Fibroblast of lung (primary cell): ENCODE data around the gene SECISBP2L. TPM values are rescaled to one million over a fixed set of nuclear protein-coding genes. Genes with fewer than 3 reads are reported as not detected.
A peak's percentile ranks its signal among the peaks of the same experiment; 100 is the strongest.

ENCODE experiments used
- DNase-seq, 2 donors: peaks; one replicate each; pipeline versions ENCODE4 v3.0.0 to v3.0.0-alpha.2; 2010; ENCODE audit warnings: low read depth in 2 of 2
- H2AFZ ChIP-seq: 2 replicates; pipeline ENCODE4 v1.5.1; 2012; ENCODE audit warnings: low read length, control low read depth, inconsistent platforms
- H3K27ac ChIP-seq: 2 replicates; pipeline ENCODE4 v1.5.1; 2011; ENCODE audit warnings: low read length, control low read depth; ENCODE audit not compliant: insufficient read depth
- H3K27me3 ChIP-seq: 2 replicates; pipeline ENCODE4 v1.5.1; 2011; ENCODE audit warnings: mild to moderate bottlenecking, low read length; ENCODE audit not compliant: control insufficient read depth, insufficient read depth
- H3K36me3 ChIP-seq: 2 replicates; pipeline ENCODE4 v1.5.1; 2011; ENCODE audit warnings: low read length; ENCODE audit not compliant: control insufficient read depth, insufficient read depth
- H3K4me1 ChIP-seq: 2 replicates; pipeline ENCODE4 v1.5.1; 2011; ENCODE audit warnings: low read length; ENCODE audit not compliant: control insufficient read depth, insufficient read depth; ENCODE audit errors: extremely low read depth
- H3K4me2 ChIP-seq: 2 replicates; pipeline ENCODE4 v1.5.1; 2011; ENCODE audit warnings: low read length, control low read depth; ENCODE audit not compliant: insufficient read depth; ENCODE audit errors: extremely low read depth
- H3K4me3 ChIP-seq, 4 experiments: fragments of 200-600 bp in 1 of 4; sonication (generic) in 1 of 4; replicated peaks in 1 of 4; 2 replicates each; pipeline ENCODE4 v1.5.1; 2011 to 2016; ENCODE audit warnings: low read length in 4 of 4, low read depth in 3 of 4, mild to moderate bottlenecking in 3 of 4, control low read depth in 2 of 4, inconsistent platforms in 1 of 4, mixed read lengths in 1 of 4; ENCODE audit not compliant: insufficient read depth in 1 of 4; ENCODE audit errors: control extremely low read depth in 1 of 4
- H3K79me2 ChIP-seq: 2 replicates; pipeline ENCODE4 v1.5.1; 2012; ENCODE audit warnings: mild to moderate bottlenecking, low read length, inconsistent platforms; ENCODE audit not compliant: control insufficient read depth, insufficient read depth
- H3K9ac ChIP-seq: 2 replicates; pipeline ENCODE4 v1.5.1; 2011; ENCODE audit warnings: mild to moderate bottlenecking, low read length, control low read depth; ENCODE audit not compliant: insufficient read depth
- H3K9me3 ChIP-seq: 2 replicates; pipeline ENCODE4 v1.5.1; 2012; ENCODE audit warnings: low read depth, low read length; ENCODE audit not compliant: control insufficient read depth, insufficient read depth
- H4K20me1 ChIP-seq: 2 replicates; pipeline ENCODE4 v1.5.1; 2011; ENCODE audit warnings: low read length; ENCODE audit not compliant: control insufficient read depth, insufficient read depth; ENCODE audit errors: extremely low read depth
- CTCF ChIP-seq, 2 donors: IDR thresholded peaks in 1 of 2; conservative IDR thresholded peaks in 1 of 2; 1 replicate in 1 of 2; 2 replicates in 1 of 2; pipeline ENCODE4 v1.5.1; 2011 to 2012; ENCODE audit warnings: low read length in 2 of 2, control low read depth in 1 of 2, inconsistent platforms in 1 of 2, low read depth in 1 of 2, mild to moderate bottlenecking in 1 of 2
- EZH2 ChIP-seq: IDR thresholded peaks from 2 replicates; pipeline ENCODE4 v1.5.1; 2012; ENCODE audit warnings: low read length, control low read depth, mild to moderate bottlenecking; ENCODE audit errors: missing control alignments
- polyA plus RNA-seq, 2 donors: library from polyadenylated mRNA; depleted of rRNA in 1 of 2; stranded (reverse) in 1 of 2; unstranded in 1 of 2; fragments of >200 nt; gene quantifications; 2 replicates each; pipeline ENCODE4 v1.2.1, GENCODE V29; 2011 to 2012; ENCODE audit warnings: missing spikeins in 1 of 2
- total RNA-seq: library from RNA; depleted of rRNA; stranded (reverse); fragments of >200 nt; gene quantifications from 2 replicates; pipeline ENCODE4 v1.2.1, GENCODE V29; 2014

Gene SECISBP2L
- total and polyA plus RNA-seq, 2 donors (not counting 1 experiment from before 2014, with no cell fraction given) = 25.7 to 44.3 TPM

DNA sequence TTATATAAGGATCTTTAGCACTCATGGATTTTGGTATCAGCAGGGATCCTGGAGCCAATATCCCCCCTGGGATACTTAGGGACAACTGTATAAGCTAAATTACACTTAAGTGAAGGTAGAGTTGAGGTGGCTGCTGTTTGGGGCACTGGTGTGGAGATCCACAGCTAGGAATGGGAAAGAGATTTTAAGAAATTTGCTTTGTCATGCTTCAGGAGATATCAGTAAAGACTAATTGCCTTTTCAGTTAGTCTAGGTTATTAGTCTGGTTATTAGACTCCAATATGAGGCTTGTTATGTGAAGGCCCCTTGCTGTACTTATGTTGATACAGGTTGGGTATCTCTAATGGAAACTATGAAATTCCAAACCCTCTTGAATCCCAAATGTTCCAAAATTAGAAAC lies 1.2 kb upstream of the SECISBP2L start:
- Histone ChIP-seq H3K36me3 (no peaks in the 10 kb centered on the region), H3K79me2 (peaks cover 37% of the 10 kb centered on the region), H3K9ac (no peak overlapping the region), H3K9me3 (no peaks in the 10 kb centered on the region), H3K4me3 (no peak overlapping the region), H3K27me3 (no peaks in the 10 kb centered on the region), H2AFZ (peak overlapping the region; percentile 36), H4K20me1 (no peaks in the 10 kb centered on the region), H3K4me2 (no peak overlapping the region), H3K27ac (no peak overlapping the region), H3K4me1 (no peaks in the 10 kb centered on the region)
- DNase-seq = no peak
- TF ChIP-seq CTCF (conservative IDR thresholded peaks at IDR 0.05 in 1 of 2, IDR thresholded peaks at IDR 0.05 in 1 of 2; ENCODE audit: low read depth in 1 of 2, low read length in 2 of 2) = no peak
- TF ChIP-seq EZH2 = no peak

GRCh38 chr15:49045751-49046219 lies 461 bp downstream of the SECISBP2L start:
- Histone ChIP-seq H4K20me1 (no peaks in the 10 kb centered on the region), H3K4me1 (no peaks in the 10 kb centered on the region), H3K4me2 (peak overlapping the region; percentile 82), H3K9ac (peak overlapping the region; percentile 84), H2AFZ (peak overlapping the region; percentile 68), H3K4me3 (peak overlapping the region; percentile 85 to 93 (median 89)), H3K36me3 (no peaks in the 10 kb centered on the region), H3K27ac (peak overlapping the region; percentile 75), H3K9me3 (no peaks in the 10 kb centered on the region), H3K79me2 (peaks cover 48% of the 10 kb centered on the region), H3K27me3 (no peaks in the 10 kb centered on the region)
- TF ChIP-seq CTCF (conservative IDR thresholded peaks at IDR 0.05 in 1 of 2, IDR thresholded peaks at IDR 0.05 in 1 of 2; ENCODE audit: low read depth in 1 of 2, low read length in 2 of 2) (no peak), EZH2 (no peak)
- peak; percentile 40 to 61 for DNase-seq

DNA sequence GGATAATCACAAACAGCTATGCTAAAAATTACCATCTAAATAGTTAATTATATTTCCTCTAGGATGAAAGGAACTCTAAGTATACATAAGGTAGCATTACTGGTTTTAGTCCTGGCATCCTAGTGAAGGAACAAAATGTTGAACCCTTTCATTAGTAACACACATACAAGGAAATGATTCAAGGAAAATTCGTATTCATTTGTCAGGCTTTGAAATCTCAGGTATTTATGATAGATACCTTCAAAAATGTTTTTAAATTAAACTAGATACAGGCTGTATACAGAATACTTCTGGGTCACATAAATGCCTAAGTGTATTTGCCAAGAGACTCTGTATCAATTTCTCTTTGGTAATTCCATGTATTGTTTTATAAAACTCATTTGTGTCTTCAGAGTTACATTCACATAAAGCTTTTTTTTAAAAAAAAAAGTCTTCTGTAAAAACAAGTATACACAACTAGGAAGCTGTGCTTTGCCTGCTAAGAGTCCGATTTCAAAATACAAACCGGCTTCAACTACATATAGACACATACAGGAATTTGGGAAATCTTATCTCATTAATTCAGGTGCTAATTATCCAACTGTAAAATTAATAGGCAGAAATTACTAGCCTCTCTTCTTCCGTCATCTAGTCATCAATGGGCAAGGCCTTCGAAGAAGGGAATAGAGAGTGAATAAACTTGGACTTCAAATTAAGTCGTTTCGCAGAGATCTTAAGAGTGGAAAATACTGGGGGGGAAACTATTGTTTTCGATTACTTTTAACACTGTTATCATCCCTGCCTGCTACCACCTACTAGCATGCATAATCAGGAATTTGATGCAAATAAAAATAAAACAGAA lies 1.3 kb downstream of the SECISBP2L start:
- peak overlapping the region; percentile 85 to 93 (median 89) for H3K4me3 ChIP-seq
- TF ChIP-seq CTCF (conservative IDR thresholded peaks at IDR 0.05 in 1 of 2, IDR thresholded peaks at IDR 0.05 in 1 of 2; ENCODE audit: low read depth in 1 of 2, low read length in 2 of 2) (no peak), EZH2 (no peak)
- peak overlapping the region; percentile 82 for H3K4me2 ChIP-seq
- H3K4me1 ChIP-seq = no peaks in the 10 kb centered on the region
- no peaks in the 10 kb centered on the region for H3K27me3 ChIP-seq
- H3K79me2 ChIP-seq = peaks cover 51% of the 10 kb centered on the region
- H2AFZ ChIP-seq = no peak overlapping the region
- DNase-seq = peak; percentile 16 to 17
- peak overlapping the region; percentile 37 for H3K9ac ChIP-seq
- H3K9me3 ChIP-seq = no peaks in the 10 kb centered on the region
- H4K20me1 ChIP-seq = no peaks in the 10 kb centered on the region
- H3K36me3 ChIP-seq = no peaks in the 10 kb centered on the region
- peak overlapping the region; percentile 75 for H3K27ac ChIP-seq
